Erythroblast (primary cell): Measurements from ENCODE around the gene TTC21B.

Source experiments
- GATA1 ChIP-seq: IDR thresholded peaks from 2 replicates; pipeline ENCODE4 v1.6.1; 2011; ENCODE audit warnings: low read depth, mild to moderate bottlenecking, control low read depth, low read length, moderate library complexity
- POLR2A ChIP-seq: IDR thresholded peaks from 2 replicates; pipeline ENCODE4 v1.6.1; 2011; ENCODE audit warnings: mild to moderate bottlenecking, low read length

GRCh38 chr2:165891943-165892342 lies 61.6 kb downstream of the TTC21B start:
- TF ChIP-seq POLR2A (no peak), GATA1 (no peak)
